ENCODE results near the gene KMO. TPM values are rescaled to one million over a fixed set of nuclear protein-coding genes. Genes with fewer than 3 reads are reported as not detected.
A peak's percentile ranks its signal among the peaks of the same experiment; 100 is the strongest.

KMO gene
- total RNA-seq, 1 donor from 2014 or later: 23.0 TPM

- no peaks in the 10 kb centered on the region for H3K27me3 ChIP-seq (ENCODE audit: low read depth)
- no peaks in the 10 kb centered on the region for H3K9me3 ChIP-seq
- intact Hi-C loops (cut with DNase I): no loop called here
- ATAC-seq (no peak), DNase-seq (no peak)
- no peak overlapping the region for H3K27ac ChIP-seq
- H3K4me1 ChIP-seq: peaks cover 10% of the 10 kb centered on the region
- peaks cover 6% of the 10 kb centered on the region for H3K36me3 ChIP-seq
- TF ChIP-seq CTCF (IDR thresholded peaks at IDR 0.05): no peak
- no peak overlapping the region for H3K4me3 ChIP-seq
These were observed 100.8 kb downstream of the KMO start for GRCh38 chr1:241632987-241633386.

- Histone ChIP-seq H3K4me3 (no peak overlapping the region), H3K27ac (no peak overlapping the region), H3K4me1 (peaks cover 25% of the 10 kb centered on the region), H3K36me3 (peaks cover 6% of the 10 kb centered on the region), H3K9me3 (no peaks in the 10 kb centered on the region), H3K27me3 (ENCODE audit: low read depth) (no peaks in the 10 kb centered on the region)
- TF ChIP-seq CTCF (IDR thresholded peaks at IDR 0.05): no peak
- DNase-seq (no peak), ATAC-seq (no peak)
- intact Hi-C loops (cut with DNase I): no loop called here
These were observed 103.5 kb downstream of the KMO start for GRCh38 chr1:241635556-241636152.

GRCh38 chr1:241636291-241636690 lies 104.1 kb downstream of the KMO start:
- Histone ChIP-seq H3K27me3 (ENCODE audit: low read depth) (no peaks in the 10 kb centered on the region), H3K4me3 (no peak overlapping the region), H3K27ac (no peak overlapping the region), H3K9me3 (no peaks in the 10 kb centered on the region), H3K4me1 (peaks cover 27% of the 10 kb centered on the region), H3K36me3 (peaks cover 6% of the 10 kb centered on the region)
- intact Hi-C loops (cut with DNase I): no loop called here
- TF ChIP-seq CTCF (IDR thresholded peaks at IDR 0.05): no peak
- DNase-seq (no peak), ATAC-seq (no peak)

GRCh38 chr1:241637046-241637590 lies 104.9 kb downstream of the KMO start:
- H3K9me3 ChIP-seq: no peaks in the 10 kb centered on the region
- H3K36me3 ChIP-seq: peaks cover 6% of the 10 kb centered on the region
- no peaks in the 10 kb centered on the region for H3K27me3 ChIP-seq (ENCODE audit: low read depth)
- H3K27ac ChIP-seq: no peak overlapping the region
- ATAC-seq: no peak
- TF ChIP-seq CTCF (IDR thresholded peaks at IDR 0.05): no peak
- DNase-seq: no peak
- no peak overlapping the region for H3K4me3 ChIP-seq
- intact Hi-C loops (cut with DNase I): no loop called here
- peaks cover 27% of the 10 kb centered on the region for H3K4me1 ChIP-seq

- ATAC-seq: no peak
- intact Hi-C loops (cut with DNase I): no loop called here
- no peak for DNase-seq
- TF ChIP-seq CTCF (IDR thresholded peaks at IDR 0.05): no peak
- peaks cover 27% of the 10 kb centered on the region for H3K4me1 ChIP-seq
- H3K36me3 ChIP-seq: peaks cover 6% of the 10 kb centered on the region
- H3K9me3 ChIP-seq: no peaks in the 10 kb centered on the region
- peak overlapping the region; percentile 82 for H3K4me3 ChIP-seq
- no peak overlapping the region for H3K27ac ChIP-seq
- no peaks in the 10 kb centered on the region for H3K27me3 ChIP-seq (ENCODE audit: low read depth)
These were observed 105.4 kb downstream of the KMO start for GRCh38 chr1:241637604-241638003.

Measured in lower lobe of right lung (tissue), 2 donors.